GM23248 (cell line): ENCODE data around the gene PRDM16. TPM values are rescaled to one million over a fixed set of nuclear protein-coding genes. Genes with fewer than 3 reads are reported as not detected.

Experiments used
- DNase-seq: peaks from one replicate; pipeline ENCODE4 v3.0.0-alpha.2; 2015
- H2AFZ ChIP-seq: fragments of 200-600 bp; sonication (generic); 2 replicates; pipeline ENCODE4 v1.6.1; 2016; ENCODE audit warnings: antibody characterized with exemption
- H3F3A ChIP-seq: fragments of 200-600 bp; sonication (generic); 2 replicates; pipeline ENCODE4 v1.6.1; 2016; ENCODE audit warnings: mild to moderate bottlenecking, antibody characterized with exemption, mixed run types; ENCODE audit not compliant: insufficient read depth
- H3K27ac ChIP-seq: fragments of 200-600 bp; sonication (generic); 2 replicates; pipeline ENCODE4 v1.5.1; 2016; ENCODE audit warnings: mild to moderate bottlenecking
- H3K27me3 ChIP-seq: fragments of 200-600 bp; sonication (generic); replicated peaks from 2 replicates; pipeline ENCODE4 v1.6.1; 2016; ENCODE audit warnings: mild to moderate bottlenecking; ENCODE audit not compliant: insufficient read depth
- H3K36me3 ChIP-seq: fragments of 200-600 bp; sonication (generic); 2 replicates; pipeline ENCODE4 v1.6.1; 2016; ENCODE audit warnings: low read depth, mild to moderate bottlenecking
- H3K4me1 ChIP-seq: fragments of 200-600 bp; sonication (generic); 2 replicates; pipeline ENCODE4 v1.6.1; 2016; ENCODE audit warnings: mild to moderate bottlenecking; ENCODE audit not compliant: insufficient read depth
- H3K4me2 ChIP-seq: fragments of 200-600 bp; sonication (generic); one replicate; pipeline ENCODE4 v1.6.1; 2016; ENCODE audit warnings: mild to moderate bottlenecking; ENCODE audit not compliant: unreplicated experiment
- H3K4me3 ChIP-seq: fragments of 200-600 bp; sonication (generic); 2 replicates; pipeline ENCODE4 v1.5.1; 2016; ENCODE audit warnings: mild to moderate bottlenecking
- H3K79me2 ChIP-seq: fragments of 200-600 bp; sonication (generic); 2 replicates; pipeline ENCODE4 v1.6.1; 2016; ENCODE audit warnings: mild to moderate bottlenecking; ENCODE audit not compliant: insufficient read depth
- H3K9ac ChIP-seq: fragments of 200-600 bp; sonication (generic); 2 replicates; pipeline ENCODE4 v1.6.1; 2016; ENCODE audit warnings: mild to moderate bottlenecking
- H3K9me2 ChIP-seq: fragments of 200-600 bp; sonication (generic); 2 replicates; pipeline ENCODE4 v1.6.1; 2016; ENCODE audit warnings: mixed run types, mild to moderate bottlenecking, moderate library complexity; ENCODE audit not compliant: insufficient read depth
- H3K9me3 ChIP-seq: fragments of 200-600 bp; sonication (generic); one replicate; pipeline ENCODE4 v1.6.1; 2017; ENCODE audit warnings: low read depth
- H4K20me1 ChIP-seq: fragments of 200-600 bp; sonication (generic); 2 replicates; pipeline ENCODE4 v1.6.0; 2016; ENCODE audit not compliant: insufficient read depth
- EZH2 ChIP-seq: fragments of 200-600 bp; sonication (generic); IDR thresholded peaks from 2 replicates; pipeline ENCODE4 v1.6.1; 2018; ENCODE audit warnings: antibody characterized with exemption, mild to moderate bottlenecking; ENCODE audit not compliant: insufficient read depth, poor library complexity, severe bottlenecking
- EZH2phosphoT487 ChIP-seq: fragments of 200-600 bp; sonication (generic); IDR thresholded peaks from 2 replicates; pipeline ENCODE4 v1.6.1; 2018; ENCODE audit warnings: antibody characterized with exemption, moderate library complexity, mild to moderate bottlenecking, low read depth; ENCODE audit not compliant: insufficient read depth
- WGBS, 2 experiments: methylation state at CpG; one replicate each; pipeline ENCODE4 v1.1.6; 2015 to 2017; ENCODE audit warnings: low lambda C conversion rate in 2 of 2, low coverage in 1 of 2; ENCODE audit errors: missing lambda C conversion rate in 2 of 2; 5-methylcytosine and 5-hydroxymethylcytosine counted together
- in situ Hi-C: fragments of 300-500 bp; cut with MboI; formaldehyde crosslinking; loops from 2 replicates; pipeline ENCODE4 v1.15.0; 2020
- polyA plus RNA-seq: library from polyadenylated mRNA; unstranded; fragments of >200 nt; fragmentation: Nextera tagmentation; extraction: Ambion mirVana; gene quantifications from 2 replicates; pipeline ENCODE4 v1.2.1, GENCODE V29; 2016
- total RNA-seq: library from RNA; depleted of rRNA; stranded (reverse); fragments of >200 nt; shearing (Covaris generic); gene quantifications from 2 replicates; pipeline ENCODE4 v1.2.3, GENCODE V29; 2014

The PRDM16 gene
- total and polyA plus RNA-seq, 2 experiments from 2014 or later = 0.18 TPM; not detected in 1

- no peaks in the 10 kb centered on the region for H4K20me1 ChIP-seq
- no peak overlapping the region for H3K9ac ChIP-seq
- H3K4me3 ChIP-seq = no peak overlapping the region
- no peaks in the 10 kb centered on the region for H3K79me2 ChIP-seq
- no peak overlapping the region for H3K4me2 ChIP-seq
- in situ Hi-C loops = no loop called here
- 70 to 78% methylated on average over 17 of the region's 17 CpGs for WGBS, 2 experiments
- no peak for TF ChIP-seq EZH2
- no peak for TF ChIP-seq EZH2phosphoT487
- no peak for DNase-seq
- H3K27ac ChIP-seq = no peak overlapping the region
- no peaks in the 10 kb centered on the region for H3K36me3 ChIP-seq
- H3K9me2 ChIP-seq = no peaks in the 10 kb centered on the region
- H2AFZ ChIP-seq = no peak overlapping the region
- no peaks in the 10 kb centered on the region for H3F3A ChIP-seq
- H3K27me3 ChIP-seq = no peaks in the 10 kb centered on the region
- H3K9me3 ChIP-seq = no peaks in the 10 kb centered on the region
- no peaks in the 10 kb centered on the region for H3K4me1 ChIP-seq
Observed at GRCh38 chr1:3465935-3466321, 396.9 kb downstream of the PRDM16 start.

GRCh38 chr1:3466366-3467075 lies 397.5 kb downstream of the PRDM16 start:
- Histone ChIP-seq H3K9ac (no peak overlapping the region), H3K9me2 (no peaks in the 10 kb centered on the region), H3F3A (no peaks in the 10 kb centered on the region), H3K4me3 (no peak overlapping the region), H3K27me3 (no peaks in the 10 kb centered on the region), H3K36me3 (no peaks in the 10 kb centered on the region), H3K4me2 (no peak overlapping the region), H3K79me2 (no peaks in the 10 kb centered on the region), H3K9me3 (no peaks in the 10 kb centered on the region), H4K20me1 (no peaks in the 10 kb centered on the region), H2AFZ (no peak overlapping the region), H3K4me1 (no peaks in the 10 kb centered on the region), H3K27ac (no peak overlapping the region)
- DNase-seq = no peak
- no peak for TF ChIP-seq EZH2phosphoT487
- TF ChIP-seq EZH2 = no peak
- in situ Hi-C loops = no loop called here
- 64 to 77% methylated on average over 15 of the region's 16 CpGs for WGBS, 2 experiments

- H3K79me2 ChIP-seq = no peaks in the 10 kb centered on the region
- no peaks in the 10 kb centered on the region for H3K4me1 ChIP-seq
- no peak for DNase-seq
- no peak overlapping the region for H3K4me3 ChIP-seq
- no peak overlapping the region for H3K9ac ChIP-seq
- H3K27me3 ChIP-seq = no peaks in the 10 kb centered on the region
- in situ Hi-C loops = no loop called here
- H3K27ac ChIP-seq = no peak overlapping the region
- H3K4me2 ChIP-seq = no peak overlapping the region
- no peaks in the 10 kb centered on the region for H3K9me2 ChIP-seq
- 40% methylated on average over 28 to 31 of the region's 35 CpGs for WGBS, 2 experiments
- H3K36me3 ChIP-seq = no peaks in the 10 kb centered on the region
- no peaks in the 10 kb centered on the region for H3K9me3 ChIP-seq
- no peaks in the 10 kb centered on the region for H4K20me1 ChIP-seq
- TF ChIP-seq EZH2phosphoT487 (no peak), EZH2 (no peak)
- H3F3A ChIP-seq = no peaks in the 10 kb centered on the region
- H2AFZ ChIP-seq = no peak overlapping the region
Observed at GRCh38 chr1:3467096-3468036, 398.4 kb downstream of the PRDM16 start.

GRCh38 chr1:3468236-3469103 lies 399.5 kb downstream of the PRDM16 start:
- no peaks in the 10 kb centered on the region for H3K9me2 ChIP-seq
- in situ Hi-C loops = no loop called here

More at GRCh38 chr1:3468236-3469103, 399.5 kb downstream of the PRDM16 start:
- H3K4me2 ChIP-seq = no peak overlapping the region
- peaks cover 6% of the 10 kb centered on the region; the same call in 1 of the 2 replicates for H3K4me1 ChIP-seq
- no peaks in the 10 kb centered on the region for H3K79me2 ChIP-seq
- no peaks in the 10 kb centered on the region for H4K20me1 ChIP-seq
- H3K27ac ChIP-seq = no peak overlapping the region
- no peaks in the 10 kb centered on the region for H3K9me3 ChIP-seq
- no peak for DNase-seq
- WGBS, 2 experiments = 72 to 74% methylated on average over 25 to 32 of the region's 34 CpGs
- no peaks in the 10 kb centered on the region for H3K27me3 ChIP-seq
- no peaks in the 10 kb centered on the region for H3K36me3 ChIP-seq
- TF ChIP-seq EZH2phosphoT487 (no peak), EZH2 (no peak)
- H3K4me3 ChIP-seq = no peak overlapping the region
- no peaks in the 10 kb centered on the region for H3F3A ChIP-seq
- no peak overlapping the region for H3K9ac ChIP-seq
- no peak overlapping the region for H2AFZ ChIP-seq
